Lung (tissue), 12 donors: ENCODE measurements around the gene PCDHB15. TPM values are rescaled to one million over a fixed set of nuclear protein-coding genes. Genes with fewer than 3 reads are reported as not detected.

Experiments
- ATAC-seq: fragments of 200-7000 bp; cut with Tn5 transposase; one replicate; pipeline ENCODE4 v1.9.1; 2020; ENCODE audit warnings: moderate number of reproducible peaks; ENCODE audit not compliant: insufficient read depth, low FRiP score
- DNase-seq, 3 donors: peaks; one replicate each; pipeline ENCODE4 v3.0.0-alpha.2; 2013 to 2017
- H3K27ac ChIP-seq, 2 donors: one replicate each; pipeline ENCODE4 v1.5.1; 2013; ENCODE audit warnings: mild to moderate bottlenecking in 2 of 2, moderate library complexity in 2 of 2, control low read depth in 1 of 2, inconsistent platforms in 1 of 2, low read depth in 1 of 2, low read length in 1 of 2
- H3K27me3 ChIP-seq, 3 donors: one replicate each; pipeline ENCODE4 v1.5.1; 2013; ENCODE audit warnings: low read length in 2 of 3; ENCODE audit not compliant: control insufficient read depth in 3 of 3, insufficient read depth in 3 of 3
- H3K36me3 ChIP-seq, 4 donors: one replicate each; pipeline ENCODE4 v1.5.1; 2013; ENCODE audit warnings: low read length in 4 of 4, mild to moderate bottlenecking in 1 of 4, moderate library complexity in 1 of 4; ENCODE audit not compliant: control insufficient read depth in 4 of 4, insufficient read depth in 4 of 4
- H3K4me1 ChIP-seq, 5 donors: one replicate each; pipeline ENCODE4 v1.5.1; 2013; ENCODE audit warnings: low read length in 5 of 5, mild to moderate bottlenecking in 2 of 5, moderate library complexity in 1 of 5; ENCODE audit not compliant: control insufficient read depth in 5 of 5, insufficient read depth in 5 of 5
- H3K4me3 ChIP-seq: one replicate; pipeline ENCODE4 v1.5.1; 2013; ENCODE audit warnings: mild to moderate bottlenecking, control low read depth, moderate library complexity
- H3K9ac ChIP-seq, 2 donors: one replicate each; pipeline ENCODE4 v1.5.1; 2013; ENCODE audit warnings: low read length in 2 of 2, control low read depth in 1 of 2; ENCODE audit not compliant: insufficient read depth in 1 of 2
- H3K9me3 ChIP-seq, 4 donors: one replicate each; pipeline ENCODE4 v1.5.1; 2013; ENCODE audit warnings: low read length in 3 of 4, mild to moderate bottlenecking in 1 of 4, moderate library complexity in 1 of 4; ENCODE audit not compliant: control insufficient read depth in 4 of 4, insufficient read depth in 3 of 4
- CTCF ChIP-seq: IDR thresholded peaks from 2 replicates; pipeline ENCODE4 v1.5.1; 2012; ENCODE audit warnings: mild to moderate bottlenecking; ENCODE audit errors: control extremely low read depth, extremely low read depth
- polyA plus RNA-seq, 2 donors: library from polyadenylated mRNA; stranded (reverse); fragments of 200-250 nt; gene quantifications; one replicate each; pipeline ENCODE4 v1.2.1, GENCODE V29; 2013
- total RNA-seq, 2 donors: library from RNA; depleted of rRNA in 1 of 2; stranded (reverse); fragments of >200 nt in 1 of 2; gene quantifications; one replicate each; pipeline ENCODE4 v1.2.1, GENCODE V29; 2014 to 2021
- donor health status: control.
- donor health status: control.
- donor health status: Bipolar disorder and iron deficiency.
- donor health status: healthy.
- donor health status: DM: yes; HTN: yes; CAD: no.

Gene PCDHB15
- total and polyA plus RNA-seq, 4 donors: 1.4 to 8.0 (median 2.5) TPM

- H3K9ac ChIP-seq: no peak overlapping the region
- no peaks in the 10 kb centered on the region for H3K27me3 ChIP-seq
- DNase-seq: no peak
- H3K27ac ChIP-seq: no peak overlapping the region
- no peak for ATAC-seq
- H3K9me3 ChIP-seq: peaks cover 10 to 61% (median 38%) of the 10 kb centered on the region in 4 donors
- peaks cover 0 to 12% (median 1%) of the 10 kb centered on the region in 4 donors for H3K36me3 ChIP-seq
- H3K4me1 ChIP-seq: no peaks in the 10 kb centered on the region
- TF ChIP-seq CTCF: no peak
- no peak overlapping the region for H3K4me3 ChIP-seq
Observed at GRCh38 chr5:141250576-141250975, 5.4 kb downstream of the PCDHB15 start.

GRCh38 chr5:141258464-141258863 lies 13.3 kb downstream of the PCDHB15 start:
- no peaks in the 10 kb centered on the region for H3K27me3 ChIP-seq
- H3K4me1 ChIP-seq: no peaks in the 10 kb centered on the region
- DNase-seq (no peak), ATAC-seq (no peak)
- H3K4me3 ChIP-seq: no peak overlapping the region
- no peak for TF ChIP-seq CTCF
- peaks cover 17 to 64% (median 42%) of the 10 kb centered on the region in 4 donors for H3K9me3 ChIP-seq
- H3K27ac ChIP-seq: no peak overlapping the region
- peaks cover 0 to 2% (median 0%) of the 10 kb centered on the region in 4 donors for H3K36me3 ChIP-seq
- no peak overlapping the region for H3K9ac ChIP-seq

- no peak overlapping the region for H3K4me3 ChIP-seq
Observed at GRCh38 chr5:141258948-141259347, 13.8 kb downstream of the PCDHB15 start.

More at GRCh38 chr5:141258948-141259347, 13.8 kb downstream of the PCDHB15 start:
- Histone ChIP-seq H3K9ac (no peak overlapping the region), H3K27me3 (no peaks in the 10 kb centered on the region), H3K36me3 (peaks cover 0 to 2% (median 0%) of the 10 kb centered on the region in 4 donors), H3K4me1 (no peaks in the 10 kb centered on the region), H3K27ac (no peak overlapping the region), H3K9me3 (peaks cover 17 to 63% (median 43%) of the 10 kb centered on the region in 4 donors)
- TF ChIP-seq CTCF: no peak
- ATAC-seq (no peak), DNase-seq (no peak)
